ENCODE data around the gene MALSU1.

- TF ChIP-seq POLR2A (IDR thresholded peaks at IDR 0.05) = no peak
- TF ChIP-seq, protein P1, sequence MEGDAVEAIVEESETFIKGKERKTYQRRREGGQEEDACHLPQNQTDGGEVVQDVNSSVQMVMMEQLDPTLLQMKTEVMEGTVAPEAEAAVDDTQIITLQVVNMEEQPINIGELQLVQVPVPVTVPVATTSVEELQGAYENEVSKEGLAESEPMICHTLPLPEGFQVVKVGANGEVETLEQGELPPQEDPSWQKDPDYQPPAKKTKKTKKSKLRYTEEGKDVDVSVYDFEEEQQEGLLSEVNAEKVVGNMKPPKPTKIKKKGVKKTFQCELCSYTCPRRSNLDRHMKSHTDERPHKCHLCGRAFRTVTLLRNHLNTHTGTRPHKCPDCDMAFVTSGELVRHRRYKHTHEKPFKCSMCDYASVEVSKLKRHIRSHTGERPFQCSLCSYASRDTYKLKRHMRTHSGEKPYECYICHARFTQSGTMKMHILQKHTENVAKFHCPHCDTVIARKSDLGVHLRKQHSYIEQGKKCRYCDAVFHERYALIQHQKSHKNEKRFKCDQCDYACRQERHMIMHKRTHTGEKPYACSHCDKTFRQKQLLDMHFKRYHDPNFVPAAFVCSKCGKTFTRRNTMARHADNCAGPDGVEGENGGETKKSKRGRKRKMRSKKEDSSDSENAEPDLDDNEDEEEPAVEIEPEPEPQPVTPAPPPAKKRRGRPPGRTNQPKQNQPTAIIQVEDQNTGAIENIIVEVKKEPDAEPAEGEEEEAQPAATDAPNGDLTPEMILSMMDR (IDR thresholded peaks at IDR 0.05) = no peak
These were observed 30.4 kb upstream of the MALSU1 start for GRCh38 chr7:23268746-23269145.

All from ovary (tissue), 3 donors.